ENCODE data around the gene IGFBP2. TPM values are rescaled to one million over a fixed set of nuclear protein-coding genes. Genes with fewer than 3 reads are reported as not detected.

IGFBP2 gene
- total RNA-seq, 1 experiment from 2014 or later: 363 TPM

DNA sequence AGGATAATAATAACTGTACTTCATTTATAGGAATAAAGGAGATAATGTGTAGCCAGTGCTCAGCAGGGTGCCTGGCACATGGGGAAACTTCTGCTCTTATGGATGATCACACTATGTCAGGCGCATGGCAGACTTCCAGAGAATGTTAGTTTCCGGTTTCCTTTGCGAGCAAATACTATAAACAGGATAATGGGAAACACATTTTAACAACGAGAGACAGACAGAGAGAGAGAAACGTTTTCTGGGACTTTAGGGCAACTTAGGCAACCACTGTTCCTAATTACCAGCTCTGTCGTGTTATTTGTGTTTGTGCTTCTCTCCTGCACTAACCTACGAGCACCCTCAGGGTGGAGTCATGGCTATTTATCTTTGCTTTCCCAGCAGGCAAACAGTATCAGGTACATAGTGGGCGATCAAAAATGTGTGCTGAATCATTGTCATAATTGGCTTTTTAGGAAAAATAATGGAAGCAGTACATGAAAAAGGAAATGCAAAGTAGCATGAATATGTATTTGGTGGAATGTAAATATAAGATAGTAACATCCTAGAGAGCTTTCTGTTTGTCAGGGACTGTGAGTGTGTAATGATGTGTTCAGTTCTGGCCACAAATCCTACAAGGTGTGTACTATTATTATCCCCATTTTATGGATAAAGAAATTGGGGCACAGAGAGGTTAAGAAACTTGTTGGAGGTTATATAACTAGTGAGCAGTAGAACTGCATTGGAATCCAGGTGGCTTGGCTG, 36.8 kb upstream of the IGFBP2 start:
- no peak overlapping the region for H3K4me3 Mint-ChIP-seq
- H3K9me3 ChIP-seq (ENCODE audit: control insufficient read depth, low read depth, low read length): no peaks in the 10 kb centered on the region
- H3K4me2 ChIP-seq (ENCODE audit: insufficient read depth, insufficient read length, low read length): no peak overlapping the region
- H4K8ac ChIP-seq (replicated peaks; ENCODE audit: insufficient read length, low read depth, low read length): no peak overlapping the region
- no peak overlapping the region for H2BK5ac ChIP-seq (ENCODE audit: insufficient read length, low read length)
- H3K27me3 Mint-ChIP-seq (ENCODE audit: low read depth): no peaks in the 10 kb centered on the region
- H3K18ac ChIP-seq (ENCODE audit: insufficient read length, low read depth, low read length): no peak overlapping the region
- no peak overlapping the region for H2BK12ac ChIP-seq (ENCODE audit: insufficient read length, low read depth, low read length)
- H4K5ac ChIP-seq (ENCODE audit: insufficient read length, low read depth, low read length): no peak overlapping the region
- H3K9ac ChIP-seq (ENCODE audit: extremely low read depth, insufficient read length, low read length): no peak overlapping the region
- H3T11ph ChIP-seq (ENCODE audit: low read length): no peak overlapping the region
- no peak overlapping the region for H3K4ac ChIP-seq (ENCODE audit: low read depth, low read length)
- no peaks in the 10 kb centered on the region for H4K20me1 ChIP-seq (ENCODE audit: control insufficient read depth, insufficient read depth, insufficient read length)
- H2AK5ac ChIP-seq (ENCODE audit: insufficient read length, low read length): no peak overlapping the region
- WGBS (ENCODE audit: extremely low coverage, insufficient read length, low lambda C conversion rate): no CpG with 5 or more reads among the region's 8 CpGs
- no peak overlapping the region for H3K56ac ChIP-seq (ENCODE audit: insufficient read length, low read depth, low read length)
- no peak overlapping the region for H3K27ac ChIP-seq (ENCODE audit: insufficient read length, low read depth, low read length)
- no peaks in the 10 kb centered on the region for H3K79me1 ChIP-seq (ENCODE audit: insufficient read depth, low read depth, low read length, poor library complexity, severe bottlenecking)
- no peak overlapping the region for H2AFZ ChIP-seq (ENCODE audit: low read length)
- DNase-seq: no peak
- no peaks in the 10 kb centered on the region for H3K23me2 ChIP-seq (ENCODE audit: insufficient read length, low read depth, low read length, poor library complexity, severe bottlenecking)
- H3K36me3 Mint-ChIP-seq (ENCODE audit: insufficient read depth in 1 of 3, low read depth in 3 of 3): no peaks in the 10 kb centered on the region
- H4K91ac ChIP-seq (ENCODE audit: insufficient read length, low read depth, low read length): no peak overlapping the region
- H3K27me3 ChIP-seq (ENCODE audit: insufficient read depth, low read length): no peaks in the 10 kb centered on the region
- no peak overlapping the region for H2BK15ac ChIP-seq (ENCODE audit: low read depth, low read length)
- H2BK120ac ChIP-seq (ENCODE audit: low read depth, low read length, poor library complexity, severe bottlenecking): no peak overlapping the region
- peaks cover 10 to 19% of the 10 kb centered on the region in 2 experiments for H3K4me1 Mint-ChIP-seq
- H3K27ac Mint-ChIP-seq: no peak overlapping the region; a peak in 1 of 7 replicates
- H3K23ac ChIP-seq (ENCODE audit: insufficient read length, low read depth, low read length): no peak overlapping the region
- H3K4me1 ChIP-seq (ENCODE audit: insufficient read depth, low read length): no peaks in the 10 kb centered on the region
- no peak overlapping the region for H3K14ac ChIP-seq (ENCODE audit: insufficient read depth, low read length)
- TF ChIP-seq, protein P1, sequence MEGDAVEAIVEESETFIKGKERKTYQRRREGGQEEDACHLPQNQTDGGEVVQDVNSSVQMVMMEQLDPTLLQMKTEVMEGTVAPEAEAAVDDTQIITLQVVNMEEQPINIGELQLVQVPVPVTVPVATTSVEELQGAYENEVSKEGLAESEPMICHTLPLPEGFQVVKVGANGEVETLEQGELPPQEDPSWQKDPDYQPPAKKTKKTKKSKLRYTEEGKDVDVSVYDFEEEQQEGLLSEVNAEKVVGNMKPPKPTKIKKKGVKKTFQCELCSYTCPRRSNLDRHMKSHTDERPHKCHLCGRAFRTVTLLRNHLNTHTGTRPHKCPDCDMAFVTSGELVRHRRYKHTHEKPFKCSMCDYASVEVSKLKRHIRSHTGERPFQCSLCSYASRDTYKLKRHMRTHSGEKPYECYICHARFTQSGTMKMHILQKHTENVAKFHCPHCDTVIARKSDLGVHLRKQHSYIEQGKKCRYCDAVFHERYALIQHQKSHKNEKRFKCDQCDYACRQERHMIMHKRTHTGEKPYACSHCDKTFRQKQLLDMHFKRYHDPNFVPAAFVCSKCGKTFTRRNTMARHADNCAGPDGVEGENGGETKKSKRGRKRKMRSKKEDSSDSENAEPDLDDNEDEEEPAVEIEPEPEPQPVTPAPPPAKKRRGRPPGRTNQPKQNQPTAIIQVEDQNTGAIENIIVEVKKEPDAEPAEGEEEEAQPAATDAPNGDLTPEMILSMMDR (conservative IDR thresholded peaks at IDR 0.05): no peak
- no peaks in the 10 kb centered on the region for H3K79me2 ChIP-seq (ENCODE audit: insufficient read depth, low read length)
- H2BK20ac ChIP-seq (ENCODE audit: low read depth, low read length, poor library complexity, severe bottlenecking): no peak overlapping the region
- no peaks in the 10 kb centered on the region for H3K9me3 Mint-ChIP-seq
